ENCODE data around the gene TCAF1. TPM values are rescaled to one million over a fixed set of nuclear protein-coding genes. Genes with fewer than 3 reads are reported as not detected.
"Not testable (repeated sequence)": the region's sequence is repeated elsewhere in the genome, so short reads cannot be mapped to it uniquely, and the experiment has no call there.

The TCAF1 gene
- total RNA-seq, 1 experiment from 2014 or later: 26.7 TPM

- H3K4me1 Mint-ChIP-seq (ENCODE audit: low read depth, unreplicated experiment); H3K36me3 Mint-ChIP-seq (ENCODE audit: insufficient read depth, unreplicated experiment); intact Hi-C loops (cut with micrococcal nuclease; ENCODE audit: unreplicated experiment); H3K27ac Mint-ChIP-seq (ENCODE audit: unreplicated experiment); BruUV-seq (replicated peaks); CTCF ChIA-PET; H3K4me3 Mint-ChIP-seq (ENCODE audit: low read depth, unreplicated experiment); H3K9me3 Mint-ChIP-seq (ENCODE audit: low read depth, unreplicated experiment); H3K27me3 Mint-ChIP-seq (ENCODE audit: unreplicated experiment): not testable (repeated sequence)
- peak; percentile 78 for TF ChIP-seq CTCF (IDR thresholded peaks at IDR 0.05; ENCODE audit: unreplicated experiment)
- peak; percentile 97 for DNase-seq
Observed at GRCh38 chr7:143837223-143837622, 64.8 kb downstream of the TCAF1 start.

GRCh38 chr7:143836622-143837021 is 65.4 kb downstream of the TCAF1 start:
- intact Hi-C loops (cut with micrococcal nuclease; ENCODE audit: unreplicated experiment); H3K9me3 Mint-ChIP-seq (ENCODE audit: low read depth, unreplicated experiment); H3K27ac Mint-ChIP-seq (ENCODE audit: unreplicated experiment); H3K27me3 Mint-ChIP-seq (ENCODE audit: unreplicated experiment); H3K36me3 Mint-ChIP-seq (ENCODE audit: insufficient read depth, unreplicated experiment); H3K4me1 Mint-ChIP-seq (ENCODE audit: low read depth, unreplicated experiment); BruUV-seq (replicated peaks); CTCF ChIA-PET: not testable (repeated sequence)
- H3K4me3 Mint-ChIP-seq (ENCODE audit: low read depth, unreplicated experiment): peak overlapping the region; percentile 67
- peak; percentile 97 for DNase-seq

- intact Hi-C loops (cut with micrococcal nuclease; ENCODE audit: unreplicated experiment); DNase-seq; H3K36me3 Mint-ChIP-seq (ENCODE audit: insufficient read depth, unreplicated experiment); H3K9me3 Mint-ChIP-seq (ENCODE audit: low read depth, unreplicated experiment); H3K4me1 Mint-ChIP-seq (ENCODE audit: low read depth, unreplicated experiment); BruUV-seq (replicated peaks); CTCF ChIA-PET; H3K27ac Mint-ChIP-seq (ENCODE audit: unreplicated experiment); H3K27me3 Mint-ChIP-seq (ENCODE audit: unreplicated experiment): not testable (repeated sequence)
- peak overlapping the region; percentile 67 for H3K4me3 Mint-ChIP-seq (ENCODE audit: low read depth, unreplicated experiment)
Observed at GRCh38 chr7:143836088-143836487, 65.9 kb downstream of the TCAF1 start.

GRCh38 chr7:143826578-143826977 is 75.4 kb downstream of the TCAF1 start:
- intact Hi-C loops (cut with micrococcal nuclease; ENCODE audit: unreplicated experiment); H3K9me3 Mint-ChIP-seq (ENCODE audit: low read depth, unreplicated experiment); CTCF ChIA-PET: not testable (repeated sequence)

GRCh38 chr7:143824295-143825135 is 77.5 kb downstream of the TCAF1 start:
- DNase-seq; H3K4me1 Mint-ChIP-seq (ENCODE audit: low read depth, unreplicated experiment); H3K27me3 Mint-ChIP-seq (ENCODE audit: unreplicated experiment); H3K4me3 Mint-ChIP-seq (ENCODE audit: low read depth, unreplicated experiment); CTCF ChIA-PET; H3K9me3 Mint-ChIP-seq (ENCODE audit: low read depth, unreplicated experiment); H3K36me3 Mint-ChIP-seq (ENCODE audit: insufficient read depth, unreplicated experiment); BruUV-seq (replicated peaks); H3K27ac Mint-ChIP-seq (ENCODE audit: unreplicated experiment); intact Hi-C loops (cut with micrococcal nuclease; ENCODE audit: unreplicated experiment): not testable (repeated sequence)

More at GRCh38 chr7:143826578-143826977, 75.4 kb downstream of the TCAF1 start:
- not testable (repeated sequence) for H3K36me3 Mint-ChIP-seq (ENCODE audit: insufficient read depth, unreplicated experiment); H3K4me3 Mint-ChIP-seq (ENCODE audit: low read depth, unreplicated experiment); BruUV-seq (replicated peaks); H3K27me3 Mint-ChIP-seq (ENCODE audit: unreplicated experiment); H3K27ac Mint-ChIP-seq (ENCODE audit: unreplicated experiment); DNase-seq; H3K4me1 Mint-ChIP-seq (ENCODE audit: low read depth, unreplicated experiment)

- intact Hi-C loops (cut with micrococcal nuclease; ENCODE audit: unreplicated experiment); DNase-seq; H3K36me3 Mint-ChIP-seq (ENCODE audit: insufficient read depth, unreplicated experiment); H3K4me3 Mint-ChIP-seq (ENCODE audit: low read depth, unreplicated experiment); CTCF ChIA-PET; H3K27me3 Mint-ChIP-seq (ENCODE audit: unreplicated experiment); H3K9me3 Mint-ChIP-seq (ENCODE audit: low read depth, unreplicated experiment); H3K4me1 Mint-ChIP-seq (ENCODE audit: low read depth, unreplicated experiment); H3K27ac Mint-ChIP-seq (ENCODE audit: unreplicated experiment); BruUV-seq (replicated peaks): not testable (repeated sequence)
Observed at GRCh38 chr7:143823634-143824294, 78.2 kb downstream of the TCAF1 start.

- H3K36me3 Mint-ChIP-seq (ENCODE audit: insufficient read depth, unreplicated experiment); H3K9me3 Mint-ChIP-seq (ENCODE audit: low read depth, unreplicated experiment); H3K27me3 Mint-ChIP-seq (ENCODE audit: unreplicated experiment); H3K27ac Mint-ChIP-seq (ENCODE audit: unreplicated experiment); BruUV-seq (replicated peaks); H3K4me3 Mint-ChIP-seq (ENCODE audit: low read depth, unreplicated experiment); CTCF ChIA-PET; H3K4me1 Mint-ChIP-seq (ENCODE audit: low read depth, unreplicated experiment); intact Hi-C loops (cut with micrococcal nuclease; ENCODE audit: unreplicated experiment); DNase-seq: not testable (repeated sequence)
Observed at GRCh38 chr7:143821392-143822277, 80.3 kb downstream of the TCAF1 start.

GRCh38 chr7:143817873-143818272 is 84.1 kb downstream of the TCAF1 start:
- CTCF ChIA-PET; intact Hi-C loops (cut with micrococcal nuclease; ENCODE audit: unreplicated experiment); BruUV-seq (replicated peaks); H3K27me3 Mint-ChIP-seq (ENCODE audit: unreplicated experiment); DNase-seq; H3K4me1 Mint-ChIP-seq (ENCODE audit: low read depth, unreplicated experiment); H3K27ac Mint-ChIP-seq (ENCODE audit: unreplicated experiment); H3K36me3 Mint-ChIP-seq (ENCODE audit: insufficient read depth, unreplicated experiment); H3K9me3 Mint-ChIP-seq (ENCODE audit: low read depth, unreplicated experiment); H3K4me3 Mint-ChIP-seq (ENCODE audit: low read depth, unreplicated experiment): not testable (repeated sequence)

Measured in Calu3 (cell line).